CD8-positive, alpha-beta memory T cell (primary cell): ENCODE data around the gene DNAAF8. TPM values are rescaled to one million over a fixed set of nuclear protein-coding genes. Genes with fewer than 3 reads are reported as not detected.
A peak's percentile ranks its signal among the peaks of the same experiment; 100 is the strongest.

ENCODE experiments used
- CTCF ChIA-PET: fragments of 350-600 bp; sonication (Branson Sonifier 250); formaldehyde crosslinking; loops from one replicate; lab custom pipeline; 2021; ENCODE audit warnings: antibody characterized with exemption; lab: Charles Lee
- POLR2A ChIA-PET: fragments of 350-600 bp; sonication (Branson Sonifier 250); formaldehyde crosslinking; loops from one replicate; lab custom pipeline; 2021; ENCODE audit warnings: antibody characterized with exemption; lab: Charles Lee
- DNase-seq, 5 donors: peaks; one replicate each; pipeline versions ENCODE4 v3.0.0 to v3.0.0-alpha.2; 2020 to 2022; ENCODE audit warnings: mixed read lengths in 1 of 5
- H3K27ac ChIP-seq: one replicate; pipeline ENCODE4 v1.7.0; 2013; ENCODE audit warnings: low read depth, mild to moderate bottlenecking, low read length, moderate library complexity
- H3K27me3 ChIP-seq: 2 replicates; pipeline ENCODE4 v1.7.0; 2013; ENCODE audit warnings: low read length, mild to moderate bottlenecking; ENCODE audit not compliant: insufficient read depth, poor library complexity, severe bottlenecking
- H3K36me3 ChIP-seq: 2 replicates; pipeline ENCODE4 v1.7.0; 2013; ENCODE audit warnings: mild to moderate bottlenecking, low read length, moderate library complexity; ENCODE audit not compliant: insufficient read depth
- H3K4me1 ChIP-seq: 2 replicates; pipeline ENCODE4 v1.7.0; 2013; ENCODE audit warnings: mild to moderate bottlenecking, low read length, moderate library complexity; ENCODE audit not compliant: insufficient read depth
- H3K4me3 ChIP-seq: 2 replicates; pipeline ENCODE4 v1.7.0; 2013; ENCODE audit warnings: mild to moderate bottlenecking, low read length
- H3K9me3 ChIP-seq: 2 replicates; pipeline ENCODE4 v1.7.0; 2013; ENCODE audit warnings: mild to moderate bottlenecking, low read length
- H3K27ac Mint-ChIP-seq, 8 donors: one replicate each; pipeline ENCODE4 v1.8.0; 2020 to 2021; ENCODE audit warnings: mixed read lengths in 8 of 8, mild to moderate bottlenecking in 6 of 8, inconsistent platforms in 3 of 8, moderate library complexity in 3 of 8
- H3K27me3 Mint-ChIP-seq, 2 donors: one replicate each; pipeline ENCODE4 v1.8.0; 2020 to 2021; ENCODE audit warnings: mixed read lengths in 2 of 2, mild to moderate bottlenecking in 1 of 2, moderate library complexity in 1 of 2
- H3K36me3 Mint-ChIP-seq, 3 donors: one replicate each; pipeline ENCODE4 v1.8.0; 2020 to 2021; ENCODE audit warnings: mixed read lengths in 3 of 3, inconsistent platforms in 1 of 3, mild to moderate bottlenecking in 1 of 3
- H3K4me1 Mint-ChIP-seq, 3 donors: one replicate each; pipeline ENCODE4 v1.8.0; 2020 to 2021; ENCODE audit warnings: mixed read lengths in 3 of 3, inconsistent platforms in 1 of 3, mild to moderate bottlenecking in 1 of 3
- H3K4me3 Mint-ChIP-seq, 7 donors: one replicate each; pipeline ENCODE4 v1.8.0; 2020 to 2021; ENCODE audit warnings: mixed read lengths in 7 of 7, mild to moderate bottlenecking in 6 of 7, moderate library complexity in 4 of 7, inconsistent platforms in 2 of 7
- H3K9me3 Mint-ChIP-seq, 5 donors: one replicate each; pipeline ENCODE4 v1.8.0; 2020 to 2022; ENCODE audit warnings: mixed read lengths in 5 of 5, mild to moderate bottlenecking in 3 of 5, moderate library complexity in 2 of 5, inconsistent platforms in 1 of 5
- polyA plus RNA-seq: library from polyadenylated mRNA; unstranded; fragments of 300-500 nt; fragmentation: Illumina TruSeq; gene quantifications from one replicate; pipeline ENCODE4 v1.2.3, GENCODE V29; 2021
- total RNA-seq, 2 experiments: library from RNA; stranded (reverse); gene quantifications; one replicate each; pipeline ENCODE4 v1.2.3, GENCODE V29; 2021

The DNAAF8 gene
- total and polyA plus RNA-seq, 3 experiments from 2014 or later: 0.15 to 0.35 (median 0.31) TPM

DNA sequence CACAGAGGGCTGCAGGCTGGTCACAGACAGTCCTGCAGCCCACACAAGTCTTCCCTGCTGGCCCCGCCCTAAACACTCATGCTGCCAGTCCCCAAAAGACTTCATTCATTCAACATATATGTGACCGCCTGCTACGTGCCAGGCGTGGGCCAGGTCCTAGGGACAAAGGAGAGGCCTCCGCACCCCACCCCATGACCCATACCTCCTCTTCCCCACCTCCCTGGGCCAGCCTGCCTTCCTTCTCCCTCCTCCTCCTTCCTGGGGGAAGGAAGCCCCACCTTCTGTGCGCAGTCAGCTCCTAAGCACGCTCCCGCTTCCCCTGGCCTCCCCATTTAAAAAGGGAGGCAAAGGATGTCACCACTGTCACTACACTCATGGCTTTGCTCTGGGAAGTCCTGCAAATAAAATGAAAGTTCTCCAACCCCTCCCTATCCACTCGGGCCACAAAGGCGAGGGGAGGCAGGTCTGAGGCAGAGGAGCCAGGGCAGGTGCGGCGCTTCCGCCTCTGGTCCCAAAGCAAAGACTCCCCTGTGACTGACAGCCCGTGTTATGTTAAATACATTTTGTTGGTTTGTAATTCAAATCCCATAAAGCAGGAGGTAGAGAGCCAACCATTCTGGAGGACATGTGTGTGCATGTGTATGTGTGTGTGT lies 9.0 kb downstream of the DNAAF8 start:
- H3K4me1 ChIP-seq: peaks cover 8% of the 10 kb centered on the region
- peaks cover 9 to 33% (median 20%) of the 10 kb centered on the region in 3 donors for H3K4me1 Mint-ChIP-seq
- H3K27ac ChIP-seq: no peak overlapping the region
- H3K27ac Mint-ChIP-seq: peak overlapping the region in 1 of 8 donors; percentile 79
- no peaks in the 10 kb centered on the region for H3K9me3 ChIP-seq
- no peaks in the 10 kb centered on the region for H3K36me3 Mint-ChIP-seq
- no peaks in the 10 kb centered on the region for H3K9me3 Mint-ChIP-seq
- no peaks in the 10 kb centered on the region for H3K36me3 ChIP-seq
- H3K4me3 ChIP-seq: no peak overlapping the region
- peaks cover 0 to 2% of the 10 kb centered on the region in 2 donors for H3K27me3 Mint-ChIP-seq
- H3K4me3 Mint-ChIP-seq: peak overlapping the region in 6 of 7 donors; percentile 24 to 70 (median 56)
- DNase-seq: no peak
- no peaks in the 10 kb centered on the region for H3K27me3 ChIP-seq
- CTCF ChIA-PET: no interaction called here
- POLR2A ChIA-PET: no interaction called here

DNA sequence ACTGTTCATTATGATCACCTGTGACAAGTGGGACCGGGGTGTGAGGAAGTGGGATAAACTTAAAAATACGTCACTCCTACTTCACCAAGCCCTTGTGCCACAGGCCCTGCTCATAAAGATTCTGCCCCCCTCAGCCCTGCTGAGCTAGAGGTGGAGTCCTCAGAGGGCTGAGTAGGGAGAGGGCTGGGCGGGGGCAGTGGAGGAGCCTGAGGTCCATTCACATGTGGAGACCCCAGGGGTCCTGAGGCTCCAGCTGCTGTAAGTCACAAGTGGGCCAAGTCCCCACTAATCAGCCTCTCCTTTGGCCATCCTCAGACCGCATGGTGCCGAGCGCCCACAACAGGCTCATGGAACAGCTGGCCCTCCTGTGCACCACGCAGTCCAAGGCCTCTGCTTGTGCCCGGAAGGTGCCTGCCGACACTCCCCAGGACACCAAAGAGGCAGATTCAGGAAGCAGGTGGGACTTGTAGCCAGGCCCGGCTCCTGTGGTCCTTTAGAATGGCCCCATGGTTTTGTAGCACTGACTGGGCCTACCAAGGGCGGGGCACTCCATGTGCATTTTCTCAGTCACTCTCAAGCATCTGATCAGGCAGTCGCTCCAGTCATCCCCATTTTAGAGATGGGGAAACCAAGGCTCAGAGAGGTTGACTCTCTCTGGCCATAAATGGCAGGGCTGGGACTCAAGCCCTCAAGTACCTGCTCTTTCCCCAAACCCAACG lies 10.4 kb downstream of the DNAAF8 start:
- no peak overlapping the region for H3K27ac ChIP-seq
- no peak overlapping the region for H3K4me3 ChIP-seq
- H3K27me3 Mint-ChIP-seq: peaks cover 0 to 2% of the 10 kb centered on the region in 2 donors
- ChIA-PET CTCF (no interaction called here), POLR2A (no interaction called here)
- no peak overlapping the region for H3K27ac Mint-ChIP-seq
- no peaks in the 10 kb centered on the region for H3K9me3 Mint-ChIP-seq
- no peaks in the 10 kb centered on the region for H3K9me3 ChIP-seq
- peaks cover 8% of the 10 kb centered on the region for H3K4me1 ChIP-seq
- no peak overlapping the region for H3K4me3 Mint-ChIP-seq
- H3K36me3 ChIP-seq: no peaks in the 10 kb centered on the region
- no peaks in the 10 kb centered on the region for H3K27me3 ChIP-seq
- no peak for DNase-seq
- peaks cover 0 to 4% (median 0%) of the 10 kb centered on the region in 3 donors for H3K36me3 Mint-ChIP-seq
- peaks cover 13 to 42% (median 25%) of the 10 kb centered on the region in 3 donors for H3K4me1 Mint-ChIP-seq

DNA sequence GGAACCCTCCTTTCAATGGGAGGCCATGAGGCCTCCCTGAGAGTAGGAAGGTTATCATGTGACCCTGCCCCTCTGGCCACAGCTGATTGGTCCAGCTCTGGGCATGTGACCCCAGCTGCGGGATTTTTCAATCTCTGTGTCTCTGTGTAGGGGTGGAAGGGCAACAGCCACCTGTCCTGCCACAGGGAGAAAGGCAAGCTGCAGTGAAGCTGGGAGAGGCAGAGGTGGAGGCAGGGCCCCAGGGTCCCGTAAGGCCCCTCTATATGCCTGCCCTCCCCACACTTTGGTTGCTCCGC lies 10.9 kb downstream of the DNAAF8 start:
- no peak for DNase-seq
- peaks cover 0 to 6% (median 0%) of the 10 kb centered on the region in 3 donors for H3K36me3 Mint-ChIP-seq
- no peaks in the 10 kb centered on the region for H3K9me3 Mint-ChIP-seq
- ChIA-PET CTCF (no interaction called here), POLR2A (no interaction called here)
- H3K4me3 Mint-ChIP-seq: no peak overlapping the region
- peak overlapping the region in 1 of 8 donors; percentile 14 for H3K27ac Mint-ChIP-seq
- H3K4me1 Mint-ChIP-seq: peaks cover 13 to 42% (median 25%) of the 10 kb centered on the region in 3 donors
- peaks cover 8% of the 10 kb centered on the region for H3K4me1 ChIP-seq
- peaks cover 0 to 2% of the 10 kb centered on the region in 2 donors for H3K27me3 Mint-ChIP-seq
- H3K27me3 ChIP-seq: no peaks in the 10 kb centered on the region
- H3K27ac ChIP-seq: no peak overlapping the region
- no peak overlapping the region for H3K4me3 ChIP-seq
- H3K9me3 ChIP-seq: no peaks in the 10 kb centered on the region
- no peaks in the 10 kb centered on the region for H3K36me3 ChIP-seq

DNA sequence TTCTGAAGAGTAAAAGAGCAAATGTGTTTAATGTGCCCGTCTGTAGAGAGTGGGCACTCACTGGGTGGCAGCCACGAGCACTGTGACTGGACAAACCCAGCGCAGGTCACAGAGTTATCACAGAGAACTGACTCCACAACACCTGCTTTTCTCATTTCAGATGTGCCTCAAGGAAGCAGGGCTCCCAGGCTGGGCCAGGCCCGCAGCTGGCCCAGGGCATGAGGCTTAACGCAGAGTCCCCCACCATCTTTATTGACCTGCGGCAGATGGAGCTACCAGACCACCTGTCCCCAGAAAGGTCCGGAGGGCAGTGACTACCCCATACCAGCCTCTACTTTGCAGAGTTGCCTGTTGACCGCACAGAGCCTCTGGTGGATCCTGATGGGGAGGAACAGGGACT lies 11.9 kb downstream of the DNAAF8 start:
- peaks cover 0 to 2% of the 10 kb centered on the region in 2 donors for H3K27me3 Mint-ChIP-seq
- Histone ChIP-seq H3K27me3 (no peaks in the 10 kb centered on the region), H3K27ac (no peak overlapping the region), H3K36me3 (no peaks in the 10 kb centered on the region), H3K9me3 (no peaks in the 10 kb centered on the region), H3K4me1 (peaks cover 8% of the 10 kb centered on the region), H3K4me3 (no peak overlapping the region)
- H3K4me3 Mint-ChIP-seq: peak overlapping the region in 1 of 7 donors; percentile 8
- H3K4me1 Mint-ChIP-seq: peaks cover 13 to 42% (median 25%) of the 10 kb centered on the region in 3 donors
- CTCF ChIA-PET: no interaction called here
- H3K9me3 Mint-ChIP-seq: no peaks in the 10 kb centered on the region
- H3K27ac Mint-ChIP-seq: peak overlapping the region in 3 of 8 donors; percentile 25 to 63 (median 45)
- H3K36me3 Mint-ChIP-seq: peaks cover 0 to 12% (median 0%) of the 10 kb centered on the region in 3 donors
- POLR2A ChIA-PET: no interaction called here
- no peak for DNase-seq

DNA sequence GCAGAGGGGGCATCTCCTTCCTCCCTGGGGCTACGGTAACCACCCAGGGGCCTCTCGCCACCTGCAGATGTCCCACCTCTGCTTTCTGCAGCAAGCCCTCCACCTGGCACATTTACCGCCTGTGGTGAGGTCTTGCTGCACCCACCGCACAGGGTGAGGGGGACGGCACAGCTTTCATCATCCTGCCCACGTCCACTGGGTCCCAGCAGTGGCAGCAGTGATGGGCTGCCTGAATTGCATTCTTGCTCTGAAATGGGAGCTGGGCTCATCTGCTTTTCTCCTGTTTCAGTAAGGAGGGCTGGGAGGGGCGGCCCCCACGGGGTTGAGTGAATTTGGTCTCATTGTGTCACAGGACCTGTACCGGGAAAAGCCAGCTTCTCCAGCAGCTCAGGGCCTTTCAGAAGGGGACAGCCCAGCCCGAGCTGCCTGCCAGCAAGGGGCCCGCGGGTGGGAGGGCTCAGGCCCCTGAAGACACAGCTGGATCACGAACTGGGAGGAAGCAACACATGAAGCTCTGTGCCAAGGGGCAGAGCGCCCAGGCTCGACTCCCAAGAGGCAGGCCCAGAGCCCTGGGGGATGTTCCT lies 12.7 kb downstream of the DNAAF8 start:
- peaks cover 3% of the 10 kb centered on the region for H3K36me3 ChIP-seq
- no peak overlapping the region for H3K27ac ChIP-seq
- Mint-ChIP-seq H3K27ac (peak overlapping the region in 3 of 8 donors; percentile 23 to 98 (median 84)), H3K36me3 (peaks cover 0 to 18% (median 0%) of the 10 kb centered on the region in 3 donors), H3K4me1 (peaks cover 13 to 42% (median 25%) of the 10 kb centered on the region in 3 donors), H3K4me3 (peak overlapping the region in 1 of 7 donors; percentile 54), H3K27me3 (no peaks in the 10 kb centered on the region), H3K9me3 (no peaks in the 10 kb centered on the region)
- POLR2A ChIA-PET: interaction anchor here (1.5 kb wide), 1 partner anchor 13 kb away, joined by 6 read pairs; the partner anchor contains the start of genes ANKS3 and DNAAF8
- no peak for DNase-seq
- CTCF ChIA-PET: interaction anchor here (1.1 kb wide), 1 partner anchor 161 kb away, joined by 3 read pairs; no protein-coding TSS in a partner anchor
- no peaks in the 10 kb centered on the region for H3K9me3 ChIP-seq
- no peak overlapping the region for H3K4me3 ChIP-seq
- peaks cover 8% of the 10 kb centered on the region for H3K4me1 ChIP-seq
- no peaks in the 10 kb centered on the region for H3K27me3 ChIP-seq

DNA sequence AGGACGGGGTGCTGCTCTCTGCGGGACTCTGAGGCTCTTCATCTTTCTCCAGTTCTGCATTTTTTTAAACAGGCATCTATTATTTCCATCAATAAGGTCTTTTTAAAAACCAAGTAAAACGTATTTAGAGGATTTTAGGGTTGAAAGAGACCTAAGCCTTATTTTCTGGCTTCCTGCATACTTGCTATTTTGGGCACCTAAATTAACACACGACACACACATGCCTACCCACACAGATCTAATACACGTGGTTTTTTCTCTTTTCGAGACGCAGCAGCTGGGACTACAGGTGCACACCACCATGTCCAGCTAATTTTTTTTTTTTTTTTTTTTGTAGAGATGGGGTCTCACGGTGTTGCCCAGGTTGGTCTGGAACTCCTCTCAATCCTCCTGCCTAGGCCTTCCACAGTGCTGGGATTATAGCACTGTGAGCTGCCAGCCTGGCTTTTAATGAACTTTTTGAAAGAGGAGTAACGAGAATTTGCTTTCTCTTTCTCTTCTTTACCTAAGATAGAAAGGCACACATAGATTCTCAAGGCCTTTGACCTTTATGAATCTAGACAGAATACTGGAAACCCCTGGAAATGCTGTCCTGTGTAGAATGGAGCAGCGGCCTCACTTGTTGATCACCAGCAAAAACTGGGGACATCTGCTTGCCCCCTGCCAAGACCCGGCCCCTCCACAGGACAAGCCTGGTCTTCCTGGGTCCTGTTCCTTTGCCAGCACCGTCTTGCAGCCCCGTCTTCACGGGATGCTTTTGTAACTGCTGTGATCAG lies 13.8 kb downstream of the DNAAF8 start:
- CTCF ChIA-PET: interaction anchor here (1.1 kb wide), 1 partner anchor 162 kb away, joined by 3 read pairs; no protein-coding TSS in a partner anchor
- peak overlapping the region in 6 of 7 donors; percentile 20 to 69 (median 49) for H3K4me3 Mint-ChIP-seq
- H3K27ac ChIP-seq: no peak overlapping the region

DNA sequence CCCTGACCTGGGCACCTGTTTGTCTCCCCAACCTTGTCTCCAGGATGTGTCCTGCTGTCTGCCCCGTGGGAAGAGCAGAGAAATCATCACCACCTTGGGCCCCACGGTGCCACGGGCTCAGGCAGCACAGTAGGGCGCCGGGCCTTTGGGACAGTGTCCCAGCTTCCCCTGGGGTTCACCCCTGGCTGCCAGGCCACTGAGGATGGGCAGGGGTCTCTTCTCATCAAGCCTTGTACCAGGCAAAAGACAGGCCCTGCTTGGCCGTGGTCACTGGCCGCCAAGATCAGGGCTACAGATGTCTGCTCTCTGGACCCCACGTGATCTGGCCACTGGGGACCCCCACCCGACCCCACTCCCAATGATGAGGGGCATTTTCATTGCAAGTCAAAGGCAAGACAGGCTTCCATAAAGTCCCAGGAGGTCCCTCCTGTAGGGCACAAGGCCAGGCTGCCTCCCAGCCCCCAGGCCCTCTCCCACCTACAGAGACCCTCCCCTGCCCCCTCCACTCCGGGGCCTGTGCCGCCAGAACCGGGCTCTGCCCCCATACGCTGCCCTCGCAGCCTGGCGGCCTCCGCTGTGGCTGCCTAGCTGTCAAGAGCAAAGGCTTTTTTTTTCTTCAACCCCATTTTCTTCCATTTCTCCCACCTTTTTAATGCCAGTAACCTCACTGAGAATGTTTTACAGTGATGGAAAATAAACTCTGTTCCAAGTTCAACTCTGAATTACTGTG lies 14.5 kb downstream of the DNAAF8 start:
- Mint-ChIP-seq H3K27me3 (no peaks in the 10 kb centered on the region), H3K9me3 (no peaks in the 10 kb centered on the region), H3K4me3 (peak overlapping the region in 1 of 7 donors; percentile 13), H3K4me1 (peaks cover 13 to 31% (median 20%) of the 10 kb centered on the region in 3 donors), H3K27ac (peak overlapping the region in 7 of 8 donors; percentile 40 to 98 (median 83)), H3K36me3 (peaks cover 0 to 31% (median 3%) of the 10 kb centered on the region in 3 donors)
- peaks cover 8% of the 10 kb centered on the region for H3K4me1 ChIP-seq
- H3K36me3 ChIP-seq: peaks cover 3% of the 10 kb centered on the region
- no peaks in the 10 kb centered on the region for H3K27me3 ChIP-seq
- no peak overlapping the region for H3K27ac ChIP-seq
- DNase-seq: no peak
- no peaks in the 10 kb centered on the region for H3K9me3 ChIP-seq
- ChIA-PET POLR2A (interaction anchor here (1.5 kb wide), 1 partner anchor 14 kb away, joined by 6 read pairs; the partner anchor contains the start of genes ANKS3 and DNAAF8), CTCF (no interaction called here)
- H3K4me3 ChIP-seq: no peak overlapping the region

More for the DNA sequence above, 13.8 kb downstream of the DNAAF8 start:
- peak overlapping the region in 7 of 8 donors; percentile 73 to 98 (median 84) for H3K27ac Mint-ChIP-seq
- H3K36me3 Mint-ChIP-seq: peaks cover 0 to 26% (median under 1%) of the 10 kb centered on the region in 3 donors
- peaks cover 8% of the 10 kb centered on the region for H3K4me1 ChIP-seq
- no peaks in the 10 kb centered on the region for H3K27me3 Mint-ChIP-seq
- peaks cover 3% of the 10 kb centered on the region for H3K36me3 ChIP-seq
- H3K9me3 Mint-ChIP-seq: no peaks in the 10 kb centered on the region
- no peaks in the 10 kb centered on the region for H3K9me3 ChIP-seq
- no peak overlapping the region for H3K4me3 ChIP-seq
- peaks cover 13 to 37% (median 24%) of the 10 kb centered on the region in 3 donors for H3K4me1 Mint-ChIP-seq
- POLR2A ChIA-PET: interaction anchor here (1.5 kb wide), 1 partner anchor 14 kb away, joined by 6 read pairs; the partner anchor contains the start of genes ANKS3 and DNAAF8
- no peaks in the 10 kb centered on the region for H3K27me3 ChIP-seq
- peak in 1 of 5 donors; percentile 25 for DNase-seq
